HepG2 (cell line): ENCODE data around the gene PSMC1. TPM values are rescaled to one million over a fixed set of nuclear protein-coding genes. Genes with fewer than 3 reads are reported as not detected.
A peak's percentile ranks its signal among the peaks of the same experiment; 100 is the strongest.

Experiments
- EHMT2 ChIP-seq: fragments of 200-600 bp; sonication (generic); IDR thresholded peaks from 2 replicates; pipeline ENCODE4 v1.7.0; 2017; ENCODE audit warnings: antibody characterized with exemption, low read depth, low read length, borderline replicate concordance
- ETS1 ChIP-seq: sonication (generic); formaldehyde crosslinking; IDR thresholded peaks from 2 replicates; pipeline ENCODE4 v1.4.0; 2020; ENCODE audit warnings: missing genetic modification reagents
- FOXO1 ChIP-seq: sonication (generic); formaldehyde crosslinking; IDR thresholded peaks from 2 replicates; pipeline ENCODE4 v1.4.0; 2020; ENCODE audit warnings: missing genetic modification reagents
- GABPA ChIP-seq, 2 experiments: IDR thresholded peaks; 2 replicates each; pipeline ENCODE4 v1.6.1; 2011 to 2016; ENCODE audit warnings: low read depth in 2 of 2, low read length in 1 of 2, missing biosample characterization in 1 of 2, missing genetic modification characterization in 1 of 2
- GMEB2 ChIP-seq: IDR thresholded peaks from 2 replicates; pipeline ENCODE4 v1.6.1; 2016; ENCODE audit warnings: missing biosample characterization, missing genetic modification reagents, low read depth
- HDAC2 ChIP-seq: sonication (generic); formaldehyde crosslinking; IDR thresholded peaks from 2 replicates; pipeline ENCODE4 v1.4.0; 2020; ENCODE audit warnings: missing genetic modification reagents
- PATZ1 ChIP-seq: sonication (generic); formaldehyde crosslinking; IDR thresholded peaks from 2 replicates; pipeline ENCODE4 v1.4.0; 2020; ENCODE audit warnings: missing genetic modification reagents
- RNF219 ChIP-seq: sonication (generic); formaldehyde crosslinking; IDR thresholded peaks from 2 replicates; pipeline ENCODE4 v1.5.0; 2020; ENCODE audit warnings: mild to moderate bottlenecking, missing genetic modification reagents
- SNAI1 ChIP-seq: sonication (generic); formaldehyde crosslinking; IDR thresholded peaks from 2 replicates; pipeline ENCODE4 v1.5.0; 2020; ENCODE audit warnings: mild to moderate bottlenecking, missing genetic modification reagents, borderline replicate concordance
- TOE1 ChIP-seq: sonication (generic); formaldehyde crosslinking; IDR thresholded peaks from 2 replicates; pipeline ENCODE4 v1.4.0; 2020; ENCODE audit warnings: mild to moderate bottlenecking, missing genetic modification reagents
- WIZ ChIP-seq: sonication (generic); formaldehyde crosslinking; IDR thresholded peaks from 2 replicates; pipeline ENCODE4 v1.5.1; 2020; ENCODE audit warnings: mild to moderate bottlenecking, missing genetic modification reagents
- ZBTB43 ChIP-seq: sonication (generic); formaldehyde crosslinking; conservative IDR thresholded peaks from 2 replicates; pipeline ENCODE4 v1.4.0; 2020; ENCODE audit warnings: missing genetic modification reagents
- ZNF512B ChIP-seq: sonication (generic); formaldehyde crosslinking; IDR thresholded peaks from 2 replicates; pipeline ENCODE4 v1.5.1; 2020; ENCODE audit warnings: missing genetic modification reagents, mild to moderate bottlenecking, borderline replicate concordance
- ZNF652 ChIP-seq: IDR thresholded peaks from 2 replicates; pipeline ENCODE4 v1.6.1; 2016; ENCODE audit warnings: low read depth, borderline replicate concordance
- ZZZ3 ChIP-seq: sonication (generic); formaldehyde crosslinking; IDR thresholded peaks from 2 replicates; pipeline ENCODE4 v1.4.0; 2020; ENCODE audit warnings: missing genetic modification reagents, mild to moderate bottlenecking, borderline replicate concordance
- polyA plus RNA-seq, 8 experiments: library from polyadenylated mRNA; depleted of rRNA in 3 of 8; stranded (reverse) in 7 of 8; unstranded in 1 of 8; fragments of >200 nt; fragmentation: Illumina TruSeq in 4 of 8; extraction: Trizol in 4 of 8; gene quantifications; 2 replicates each; pipeline versions ENCODE4 v1.2.1 to v1.2.3, GENCODE V29; 2011 to 2016; ENCODE audit warnings: low read depth in 4 of 8, missing spikeins in 1 of 8, mixed read lengths in 1 of 8; ENCODE audit not compliant: insufficient read depth in 1 of 8
- total RNA-seq, 5 experiments: library from RNA; depleted of rRNA; stranded (reverse); fragments of >200 nt; fragmentation: Illumina TruSeq; extraction: Trizol; gene quantifications; 2 replicates each; pipeline ENCODE4 v1.2.3, GENCODE V29; 2016; ENCODE audit warnings: low read depth in 1 of 5

The PSMC1 gene
- total and polyA plus RNA-seq, 2 of the 13 experiments (the other 11 are each of a cell fraction or from before 2014, with no cell fraction given) = 48.6 to 167 TPM

GRCh38 chr14:90256354-90257131 lies at the start of gene PSMC1 (continued):
- TF ChIP-seq ZNF512B = no peak
- peak; percentile 86; the same call in 1 of the 2 replicates for TF ChIP-seq ZZZ3 (CRISPR knock-in tag)
- 0 out of 2 replicates have a peak, but pooled peaks have one; percentile 30 for TF ChIP-seq ZNF652 (CRISPR knock-in tag)
- no peak for TF ChIP-seq PATZ1 (CRISPR knock-in tag)
- TF ChIP-seq ZBTB43 (CRISPR knock-in tag) = 0 out of 2 replicates have a peak, but pooled peaks have one; percentile 18
- no peak for TF ChIP-seq RNF219 (CRISPR knock-in tag)
- peak; percentile 91 for TF ChIP-seq EHMT2
- no peak for TF ChIP-seq SNAI1 (CRISPR knock-in tag)
- TF ChIP-seq TOE1 (CRISPR knock-in tag) = no peak
- TF ChIP-seq HDAC2 (CRISPR knock-in tag) = peak; percentile 66; the same call in 1 of the 2 replicates
- no peak for TF ChIP-seq ETS1 (CRISPR knock-in tag)
- TF ChIP-seq FOXO1 = peak; percentile 74
- no peak for TF ChIP-seq GMEB2 (CRISPR knock-in tag)
- peak; percentile 93 for TF ChIP-seq WIZ (CRISPR knock-in tag)
- peak; percentile 89 for TF ChIP-seq GABPA (IDR thresholded peaks at IDR 0.05; ENCODE audit: low read depth, low read length)
- peak; percentile 98 for TF ChIP-seq GABPA (CRISPR knock-in tag; IDR thresholded peaks at IDR 0.05; ENCODE audit: low read depth)
